Measurements from ENCODE around the gene YOD1. TPM values are rescaled to one million over a fixed set of nuclear protein-coding genes. Genes with fewer than 3 reads are reported as not detected.

Gene YOD1
- total and polyA plus RNA-seq, 2 of the 13 experiments (the other 11 are each of a cell fraction or from before 2014, with no cell fraction given), result 3.4 to 9.1 TPM

DNA sequence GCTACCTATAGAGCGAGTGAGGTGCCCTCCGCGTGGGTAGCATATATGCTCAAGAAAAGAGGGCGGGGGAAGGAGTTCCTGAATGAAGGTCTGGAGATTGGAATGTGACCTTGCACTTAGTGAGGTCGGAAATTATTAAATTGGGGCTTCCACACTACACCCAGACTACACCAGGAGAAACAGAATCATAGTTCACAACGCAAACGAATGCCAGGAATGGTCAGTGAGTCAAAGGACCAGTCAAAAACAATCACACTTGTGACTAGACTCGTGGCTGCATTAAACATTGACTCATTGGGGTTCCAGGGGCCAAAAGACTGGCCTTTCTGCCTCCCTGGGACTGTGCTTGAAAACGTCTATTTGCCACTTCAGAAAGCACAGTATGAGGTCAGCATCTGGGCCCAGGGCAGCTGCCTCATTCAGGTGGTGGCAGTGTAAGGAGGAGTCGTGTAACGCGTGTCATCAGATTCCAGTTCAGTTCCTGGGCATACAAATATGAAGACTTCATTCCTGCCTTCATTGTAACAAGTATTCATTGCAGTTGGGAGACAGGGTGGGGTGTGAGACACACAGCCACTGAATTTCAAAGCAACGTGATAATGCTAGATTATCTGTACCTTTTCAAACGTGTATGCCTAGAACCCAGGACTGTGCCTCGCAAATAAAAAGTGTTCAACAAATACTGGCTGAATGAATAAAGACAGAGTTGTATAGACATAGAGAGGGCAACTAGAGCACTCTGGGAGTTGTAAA is at the start of gene YOD1 (continued):
- no peak for TF ChIP-seq ZNF770 (CRISPR knock-in tag; IDR thresholded peaks at IDR 0.05)

GRCh38 chr1:207097871-207098324 is 46.9 kb upstream of the YOD1 start:
- BruUV-seq (replicated peaks), result no TSS peak
- DNase-seq (ENCODE audit: low spot score), result no peak
- peaks cover 25 to 44% of the 10 kb centered on the region in 2 experiments for H3K36me3 ChIP-seq (replicated peaks in 1 of 2; ENCODE audit: control insufficient read depth in 1 of 2, insufficient read depth in 2 of 2, low read length in 2 of 2)
- peaks cover 14% of the 10 kb centered on the region for H3K9me3 ChIP-seq (ENCODE audit: low read length)
- no peak overlapping the region for H3K9ac ChIP-seq (ENCODE audit: insufficient read depth, low read depth, low read length)
- ChIA-PET POLR2A (no interaction called here), CTCF (ENCODE audit: low intra/inter-chr PET ratio, low total read pairs) (no interaction called here)
- in situ Hi-C loops (cut with HindIII; ENCODE audit: extremely low pct_ligation_motif_present, low pct_unique_long_range_greater_than_20kb), result no loop called here
- H4K20me1 ChIP-seq (ENCODE audit: insufficient read depth, low read length), result no peaks in the 10 kb centered on the region
- no peak overlapping the region for H3K4me3 ChIP-seq (replicated peaks in 1 of 3; ENCODE audit: insufficient read depth in 1 of 3, low read depth in 2 of 3, low read length in 3 of 3)
- FAIRE-seq, result no peak
- 96% methylated on average over 3 of the region's 3 CpGs for WGBS (ENCODE audit: low lambda C conversion rate)
- no peak overlapping the region for H3K4me2 ChIP-seq (ENCODE audit: low read depth, low read length)
- no peak overlapping the region for H2AFZ ChIP-seq (ENCODE audit: low read length)
- H3K4me1 ChIP-seq (ENCODE audit: insufficient read depth, low read length), result peaks cover 12% of the 10 kb centered on the region
- no peak for ATAC-seq
- H3K79me2 ChIP-seq (ENCODE audit: insufficient read depth, low read length), result no peaks in the 10 kb centered on the region
- H3K27me3 ChIP-seq (ENCODE audit: control insufficient read depth in 1 of 2, insufficient read depth in 2 of 2, low read length in 2 of 2), result no peaks in the 10 kb centered on the region
- no peak overlapping the region for H3K27ac ChIP-seq (ENCODE audit: extremely low read length, insufficient read depth, low read length)
- intact Hi-C loops (cut with micrococcal nuclease; ENCODE audit: unreplicated experiment), result no loop called here
- TF ChIP-seq KAT2B (IDR thresholded peaks at IDR 0.05; ENCODE audit: borderline replicate concordance, low read depth, low read length) (no peak), CENPT (CRISPR knock-in tag; IDR thresholded peaks at IDR 0.05; ENCODE audit: low read depth) (no peak), KDM6A (CRISPR knock-in tag; IDR thresholded peaks at IDR 0.05; ENCODE audit: low read depth) (no peak), ZNF644 (CRISPR knock-in tag; IDR thresholded peaks at IDR 0.05; ENCODE audit: low read depth) (no peak), FOXP1 (IDR thresholded peaks at IDR 0.05) (no peak), FOXP1 (CRISPR knock-in tag; IDR thresholded peaks at IDR 0.05) (no peak), PHF21A (CRISPR knock-in tag; IDR thresholded peaks at IDR 0.05) (no peak), ZNF367 (CRISPR knock-in tag; IDR thresholded peaks at IDR 0.05; ENCODE audit: borderline replicate concordance) (no peak), CHCHD3 (CRISPR knock-in tag; IDR thresholded peaks at IDR 0.05) (no peak), DNMT1 (CRISPR knock-in tag; IDR thresholded peaks at IDR 0.05) (no peak), ZNF605 (CRISPR knock-in tag; IDR thresholded peaks at IDR 0.05) (no peak), FOXC1 (CRISPR knock-in tag; IDR thresholded peaks at IDR 0.05; ENCODE audit: borderline replicate concordance) (no peak)
- TF ChIP-seq, protein P1, sequence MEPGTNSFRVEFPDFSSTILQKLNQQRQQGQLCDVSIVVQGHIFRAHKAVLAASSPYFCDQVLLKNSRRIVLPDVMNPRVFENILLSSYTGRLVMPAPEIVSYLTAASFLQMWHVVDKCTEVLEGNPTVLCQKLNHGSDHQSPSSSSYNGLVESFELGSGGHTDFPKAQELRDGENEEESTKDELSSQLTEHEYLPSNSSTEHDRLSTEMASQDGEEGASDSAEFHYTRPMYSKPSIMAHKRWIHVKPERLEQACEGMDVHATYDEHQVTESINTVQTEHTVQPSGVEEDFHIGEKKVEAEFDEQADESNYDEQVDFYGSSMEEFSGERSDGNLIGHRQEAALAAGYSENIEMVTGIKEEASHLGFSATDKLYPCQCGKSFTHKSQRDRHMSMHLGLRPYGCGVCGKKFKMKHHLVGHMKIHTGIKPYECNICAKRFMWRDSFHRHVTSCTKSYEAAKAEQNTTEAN (CRISPR knock-in tag; conservative IDR thresholded peaks at IDR 0.05), result no peak
- TF ChIP-seq, protein P2, sequence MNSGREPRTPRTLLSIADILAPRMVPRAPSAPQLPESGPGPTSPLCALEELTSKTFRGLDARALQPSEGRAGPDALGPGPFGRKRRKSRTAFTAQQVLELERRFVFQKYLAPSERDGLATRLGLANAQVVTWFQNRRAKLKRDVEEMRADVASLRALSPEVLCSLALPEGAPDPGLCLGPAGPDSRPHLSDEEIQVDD (CRISPR knock-in tag; IDR thresholded peaks at IDR 0.05; ENCODE audit: borderline replicate concordance), result no peak
